Stimulated activated CD4-positive, alpha-beta T cell treated with anti-CD3 and anti-CD28 coated beads, Interleukin-12 subunit alpha, Interleukin-12 subunit beta, amount 100 ng/mL, for 4 hours (primary cell): ENCODE results near the gene SHISA9.

Experiments used
- DNase-seq: peaks from one replicate; pipeline ENCODE4 v3.0.0-alpha.2; 2020

Gene SHISA9

DNA sequence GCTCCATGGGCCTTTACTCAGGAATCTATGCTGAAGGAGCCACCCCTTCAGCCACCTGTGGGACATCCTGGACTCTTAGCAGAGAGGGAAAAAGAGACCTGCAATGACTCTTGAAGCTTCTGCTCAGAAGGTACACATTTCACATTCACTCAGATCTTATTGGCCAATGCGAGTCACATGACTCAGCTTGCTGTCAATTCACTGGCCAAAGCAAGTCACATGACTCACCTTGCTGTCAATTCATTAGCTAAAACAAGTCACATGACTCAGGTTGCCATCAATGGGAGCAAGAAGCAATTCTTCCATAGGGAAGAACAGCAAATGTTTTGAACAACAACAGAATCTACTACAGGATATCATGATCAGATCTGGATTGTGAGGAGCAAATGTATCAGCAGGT lies 233.4 kb downstream of the SHISA9 start:
- no peak for DNase-seq

- no peak for DNase-seq
Measured at GRCh38 chr16:13136901-13137300, 235.5 kb downstream of the SHISA9 start.

GRCh38 chr16:13138528-13138927 lies 237.1 kb downstream of the SHISA9 start:
- no peak for DNase-seq

GRCh38 chr16:13139661-13140241 lies 238.4 kb downstream of the SHISA9 start:
- no peak for DNase-seq

DNA sequence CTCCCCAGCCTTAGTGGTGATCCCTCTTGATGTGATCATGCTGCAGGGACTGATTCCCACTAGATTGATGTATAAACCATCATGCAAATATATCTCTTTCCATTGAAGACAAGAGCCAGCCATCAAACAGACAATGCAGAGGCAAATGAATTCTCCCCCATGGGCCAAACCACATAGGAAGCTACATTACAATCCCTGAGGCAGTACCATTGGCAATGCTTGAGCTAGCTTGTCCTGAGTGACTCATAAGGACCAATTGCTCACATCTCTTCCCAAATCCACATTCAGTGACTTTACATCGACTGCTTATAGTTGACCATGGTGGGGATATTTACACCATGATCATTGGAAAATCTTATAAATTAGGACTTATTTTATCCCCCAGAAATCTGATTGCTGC lies 242.2 kb downstream of the SHISA9 start:
- no peak for DNase-seq

DNA sequence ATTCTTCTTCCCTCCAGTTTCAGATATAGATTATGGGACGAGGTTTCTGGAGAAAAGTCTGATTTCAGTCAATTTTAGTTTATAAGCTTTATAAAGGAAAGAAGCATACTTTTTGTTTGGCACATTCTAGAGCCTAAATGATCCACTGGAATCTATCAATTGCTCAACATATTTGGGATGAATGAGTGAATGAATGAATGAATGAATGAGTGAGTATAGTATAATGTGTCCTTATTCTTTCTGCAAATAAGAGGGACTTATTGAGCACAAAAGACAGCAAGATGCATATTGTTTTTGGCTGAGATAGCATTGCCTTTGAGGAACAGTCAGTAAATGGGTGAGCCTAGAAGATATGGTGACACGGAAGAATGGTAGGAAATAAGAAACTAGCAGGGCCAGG lies 245.4 kb downstream of the SHISA9 start:
- no peak for DNase-seq

DNA sequence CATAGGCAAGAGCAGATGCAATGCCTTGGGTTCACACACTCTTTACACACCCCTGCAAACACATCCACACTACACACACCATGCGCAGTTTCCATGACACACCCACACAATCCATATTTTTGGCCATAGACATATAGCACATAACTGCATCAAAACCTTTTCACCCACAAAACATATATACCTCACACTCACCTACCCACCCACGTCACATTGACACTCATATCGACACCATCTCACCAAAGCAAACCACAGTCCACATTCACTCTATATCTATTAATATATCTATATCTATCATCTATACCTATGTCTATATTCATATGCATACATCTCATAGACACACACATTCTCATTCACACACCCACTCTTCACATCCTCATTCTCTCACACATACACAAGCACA lies 246.9 kb downstream of the SHISA9 start:
- DNase-seq = no peak

DNA sequence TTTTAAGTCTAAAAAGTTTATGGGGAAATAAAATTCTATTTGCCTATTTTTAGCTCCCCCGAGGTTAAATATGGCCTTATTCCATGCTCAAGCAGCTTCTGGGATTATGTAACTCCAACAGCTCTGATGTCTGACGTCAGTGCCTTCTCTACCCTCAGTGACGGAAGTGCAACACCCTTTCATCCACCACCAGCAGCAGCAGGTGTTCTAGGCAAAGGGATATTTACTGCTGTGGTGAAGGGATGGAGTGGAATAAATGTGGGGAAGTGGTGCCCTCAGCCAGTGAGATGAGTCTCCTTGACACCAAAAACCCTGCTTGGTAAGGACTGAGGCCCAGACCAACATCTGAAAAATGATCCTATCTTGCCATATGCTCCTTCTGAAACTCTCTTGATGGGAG lies 247.4 kb downstream of the SHISA9 start:
- no peak for DNase-seq

DNA sequence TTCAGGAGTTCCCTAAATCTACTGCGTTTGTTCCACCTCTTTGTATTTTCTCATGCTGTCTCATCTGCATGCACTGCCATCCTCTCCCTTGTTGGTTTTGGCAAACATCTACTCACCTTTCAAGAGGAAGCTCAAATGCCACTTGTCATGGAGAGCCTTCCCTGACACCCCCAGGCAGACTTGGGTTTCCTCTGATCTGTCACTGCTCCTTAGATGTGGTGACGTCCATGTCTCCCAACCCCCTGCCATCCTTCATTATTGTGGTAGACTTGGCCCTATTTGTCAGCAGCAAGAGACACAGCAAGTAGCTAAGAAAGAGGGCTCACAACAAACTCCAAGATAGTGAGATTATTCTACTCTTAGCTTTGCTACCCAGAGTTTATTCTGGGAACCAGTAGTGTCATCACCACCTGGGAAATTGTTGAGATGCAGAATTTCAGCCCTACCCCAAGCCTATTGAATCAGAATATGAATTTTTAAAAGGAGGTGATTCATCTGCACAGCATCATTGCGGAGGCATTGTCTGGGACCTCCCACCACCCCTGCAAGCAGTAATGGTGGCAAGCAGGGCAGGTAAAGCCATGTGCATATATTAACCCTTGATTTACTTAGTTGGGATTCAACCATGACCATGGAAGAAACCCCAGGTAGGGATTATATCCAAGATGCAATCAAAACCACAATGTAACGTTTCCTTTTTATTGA lies 248.9 kb downstream of the SHISA9 start:
- no peak for DNase-seq

DNA sequence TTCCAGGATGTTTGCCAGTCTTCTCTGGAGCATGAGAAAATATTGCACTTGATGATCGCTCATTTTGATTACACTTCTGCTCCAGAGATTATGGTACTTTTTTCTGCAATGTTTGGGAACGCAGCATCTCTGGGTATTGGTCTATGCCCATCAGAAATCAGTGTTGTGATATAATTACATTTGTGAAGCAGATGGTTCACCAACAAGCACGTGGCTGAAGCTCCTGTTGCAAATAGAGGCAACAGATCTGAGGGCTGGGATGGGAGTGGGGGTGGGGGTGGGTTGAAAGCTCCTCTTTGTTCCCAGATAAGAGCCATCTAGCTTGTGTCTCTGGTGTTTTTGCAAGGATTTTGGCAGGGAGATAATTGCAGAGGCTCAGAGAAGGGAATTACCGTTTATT lies 252.3 kb downstream of the SHISA9 start:
- DNase-seq = no peak

GRCh38 chr16:13154799-13155198 lies 253.4 kb downstream of the SHISA9 start:
- no peak for DNase-seq

- no peak for DNase-seq
Measured at GRCh38 chr16:13155377-13155776, 254.0 kb downstream of the SHISA9 start.

DNA sequence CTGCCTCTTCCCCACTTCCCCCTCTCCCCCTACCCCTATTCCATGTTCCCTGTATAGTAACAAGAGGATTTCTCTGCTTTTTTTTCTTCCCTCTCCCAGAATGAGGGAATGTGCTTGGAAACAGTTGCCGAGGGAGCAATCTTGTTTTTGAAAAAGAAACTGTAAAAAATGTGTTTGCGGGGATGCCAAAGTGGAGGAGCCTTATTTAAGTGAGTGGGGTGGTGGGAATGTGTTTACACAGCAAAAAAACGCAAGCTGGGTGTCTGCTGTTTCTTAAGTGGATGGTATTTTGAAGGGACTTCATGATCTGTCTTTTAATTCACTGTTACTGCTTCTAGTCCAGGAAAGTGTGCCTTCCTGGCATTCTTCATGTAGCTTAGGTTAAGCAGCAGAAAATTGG lies 254.4 kb downstream of the SHISA9 start:
- DNase-seq = no peak

DNA sequence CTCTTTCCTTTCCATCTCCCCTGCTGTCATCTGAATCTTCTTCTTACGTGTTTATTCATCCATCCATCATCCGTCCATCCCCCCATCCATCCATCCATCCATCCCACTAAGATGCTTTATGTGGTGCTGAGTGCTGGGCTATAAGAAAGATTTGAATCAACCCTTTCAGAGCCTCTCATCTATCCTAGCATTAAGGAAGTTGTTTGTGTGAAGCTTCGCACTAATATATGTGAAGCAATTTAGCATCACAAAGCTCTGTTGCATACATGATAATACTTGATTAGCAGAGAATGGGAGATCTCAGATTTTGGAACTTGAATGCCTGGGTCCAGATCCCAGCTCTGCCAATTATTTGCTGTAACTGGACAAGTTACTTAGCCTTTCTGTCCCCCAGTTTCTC lies 255.7 kb downstream of the SHISA9 start:
- DNase-seq = no peak

DNA sequence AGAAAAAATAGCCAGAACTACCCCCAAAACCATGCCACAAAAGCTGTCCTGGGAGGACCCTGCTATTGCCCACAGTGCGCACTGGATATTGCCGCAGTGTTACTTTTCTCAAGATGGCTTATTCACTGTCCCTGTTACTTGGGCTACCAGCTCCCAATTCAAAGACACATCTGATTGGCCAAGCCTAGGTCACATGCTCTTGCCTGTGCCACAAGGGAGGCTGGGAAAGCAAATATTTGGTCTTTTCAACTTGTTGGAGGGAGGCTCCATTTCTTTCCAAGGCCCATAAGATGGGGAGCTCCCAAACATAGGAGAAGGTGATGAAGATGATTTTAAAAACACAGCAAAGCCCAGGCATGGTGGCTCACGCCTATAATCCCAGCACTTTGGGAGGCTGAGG lies 257.0 kb downstream of the SHISA9 start:
- DNase-seq = no peak

- DNase-seq = no peak
Measured at GRCh38 chr16:13165024-13165423, 263.6 kb downstream of the SHISA9 start.

- no peak for DNase-seq
Measured at GRCh38 chr16:13168091-13168572, 266.7 kb downstream of the SHISA9 start.

DNA sequence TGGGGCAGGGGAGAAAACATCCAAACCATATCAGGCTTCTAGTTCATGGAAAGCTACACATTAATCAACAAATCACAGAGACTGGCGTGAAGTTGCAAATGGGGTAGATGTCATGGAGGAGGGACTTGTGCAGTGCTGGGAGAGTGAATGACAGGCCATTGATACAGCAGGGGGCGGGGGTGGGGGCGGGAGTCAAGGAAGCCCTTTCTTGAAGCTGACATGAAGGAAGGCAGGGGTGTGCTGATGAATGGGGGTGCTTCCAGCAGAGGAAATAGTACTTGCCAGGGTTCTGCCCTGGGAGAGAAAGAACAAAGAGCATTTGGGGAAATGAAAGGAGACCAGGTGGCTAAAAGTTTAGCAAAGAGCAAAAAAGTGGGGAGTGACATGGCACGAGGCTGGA lies 269.9 kb downstream of the SHISA9 start:
- DNase-seq = no peak

GRCh38 chr16:13176711-13177110 lies 275.3 kb downstream of the SHISA9 start:
- DNase-seq = no peak

- no peak for DNase-seq
Measured at GRCh38 chr16:13178318-13178717, 276.9 kb downstream of the SHISA9 start.

- no peak for DNase-seq
Measured at GRCh38 chr16:13181432-13181831, 280.0 kb downstream of the SHISA9 start.

GRCh38 chr16:13186813-13187212 lies 285.4 kb downstream of the SHISA9 start:
- DNase-seq = no peak

GRCh38 chr16:13189250-13189649 lies 287.9 kb downstream of the SHISA9 start:
- no peak for DNase-seq

DNA sequence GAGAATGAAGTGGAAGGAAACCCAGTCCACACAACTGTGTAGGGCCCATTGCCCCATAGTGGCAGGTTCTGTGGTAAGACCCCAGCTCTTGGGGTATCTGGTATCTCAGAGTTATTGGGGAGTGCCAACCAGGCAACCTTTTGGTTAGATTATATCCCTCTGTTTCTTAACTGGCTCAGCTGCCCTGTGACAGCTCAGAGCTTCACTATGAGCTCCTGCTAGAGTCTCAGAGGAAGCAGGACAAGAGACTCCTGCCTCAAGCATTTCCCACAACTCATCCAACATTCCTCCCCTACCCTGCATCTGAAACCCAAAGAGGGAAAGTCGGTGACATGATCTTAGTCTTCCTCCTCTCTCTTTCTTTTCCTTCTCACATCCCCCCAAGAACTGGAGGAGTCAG lies 292.3 kb downstream of the SHISA9 start:
- no peak for DNase-seq

DNA sequence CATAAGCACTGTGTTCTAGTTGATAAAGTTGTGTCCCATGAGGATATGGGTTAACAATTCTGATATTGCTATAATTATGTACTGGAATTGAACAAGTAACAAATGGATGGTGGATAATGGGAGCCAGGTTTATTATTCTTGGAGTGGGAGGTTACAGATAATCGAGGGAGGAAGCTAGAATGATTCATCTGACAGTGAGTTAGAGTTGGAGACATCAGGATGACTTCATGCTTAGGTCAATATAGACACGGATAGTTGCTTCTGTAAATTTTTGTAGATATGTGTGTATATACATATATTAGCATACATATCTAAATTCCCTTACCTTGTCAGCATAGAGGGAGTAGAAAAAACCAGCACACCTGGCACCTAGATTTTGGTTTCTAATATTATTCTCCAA lies 293.4 kb downstream of the SHISA9 start:
- DNase-seq = no peak
